Measurements from ENCODE around the gene TCF23. TPM values are rescaled to one million over a fixed set of nuclear protein-coding genes. Genes with fewer than 3 reads are reported as not detected.
"Not testable (repeated sequence)": the region's sequence is repeated elsewhere in the genome, so short reads cannot be mapped to it uniquely, and the experiment has no call there.

The TCF23 gene
- total and polyA plus RNA-seq, 4 donors: under 0.01 to 0.05 (median 0.02) TPM; not detected in 1

DNA sequence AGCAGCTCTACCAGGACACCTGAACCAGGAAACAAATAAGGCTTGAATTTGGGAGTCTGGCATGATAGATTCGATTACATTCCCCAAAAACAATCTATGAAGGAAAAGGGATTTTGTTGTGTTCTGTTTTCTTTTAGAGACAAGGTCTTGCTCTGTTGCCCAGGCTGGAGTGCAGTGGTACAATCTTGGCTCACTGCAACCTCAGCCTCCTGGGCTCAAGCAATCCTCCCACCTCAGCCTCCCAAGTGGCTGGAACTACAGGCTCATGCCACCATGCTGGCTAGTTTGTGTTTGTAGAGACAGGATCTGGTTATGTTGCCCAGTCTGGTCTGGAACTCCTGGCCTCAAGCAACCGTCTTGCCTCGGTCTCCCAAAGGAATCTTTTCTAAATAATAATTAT is 49.3 kb downstream of the TCF23 start:
- H3K27me3 ChIP-seq (ENCODE audit: control insufficient read depth in 4 of 4, insufficient read depth in 4 of 4, low read length in 3 of 4); H3K27ac ChIP-seq (ENCODE audit: low read depth in 1 of 2, low read length in 2 of 2); H3K4me3 ChIP-seq (ENCODE audit: low read depth in 1 of 3, low read length in 3 of 3); H3K9me3 ChIP-seq (ENCODE audit: control insufficient read depth in 4 of 4, low read length in 3 of 4); H3K4me1 ChIP-seq (ENCODE audit: control insufficient read depth in 4 of 4, insufficient read depth in 4 of 4, low read length in 3 of 4); H3K9ac ChIP-seq (ENCODE audit: low read depth in 1 of 2, low read length in 2 of 2); DNase-seq (ENCODE audit: low spot score): not testable (repeated sequence)
- peaks cover 0 to 33% (median 19%) of the 10 kb centered on the region in 4 donors for H3K36me3 ChIP-seq (ENCODE audit: control insufficient read depth in 4 of 4, insufficient read depth in 3 of 4, low read depth in 1 of 4, low read length in 3 of 4)
- WGBS: 95% methylated on average over 3 of the region's 3 CpGs

DNA sequence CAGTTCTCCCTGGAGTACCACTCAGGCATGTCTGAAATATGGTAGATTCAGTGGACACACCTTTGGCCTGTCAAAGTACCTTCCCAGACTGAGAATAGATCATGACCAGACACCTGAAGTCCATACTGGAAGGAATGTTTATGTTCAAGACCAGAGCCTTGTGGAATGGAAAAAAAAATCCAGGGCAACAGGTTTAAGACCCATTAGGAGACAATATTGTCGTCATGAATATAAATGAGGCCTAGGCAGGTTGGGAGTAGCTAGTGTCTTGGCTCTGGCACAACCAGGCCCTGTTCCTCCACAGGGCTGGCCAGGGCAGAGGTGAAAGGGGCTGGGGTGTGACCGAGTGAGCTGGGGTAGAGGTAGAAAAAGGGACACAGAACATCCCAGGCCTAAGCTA is 49.8 kb downstream of the TCF23 start:
- Histone ChIP-seq H3K9ac (ENCODE audit: low read depth in 1 of 2, low read length in 2 of 2) (no peak overlapping the region), H3K36me3 (ENCODE audit: control insufficient read depth in 4 of 4, insufficient read depth in 3 of 4, low read depth in 1 of 4, low read length in 3 of 4) (peaks cover 0 to 39% (median 25%) of the 10 kb centered on the region in 4 donors), H3K9me3 (ENCODE audit: control insufficient read depth in 4 of 4, low read length in 3 of 4) (no peaks in the 10 kb centered on the region), H3K27me3 (ENCODE audit: control insufficient read depth in 4 of 4, insufficient read depth in 4 of 4, low read length in 3 of 4) (no peaks in the 10 kb centered on the region), H3K27ac (ENCODE audit: low read depth in 1 of 2, low read length in 2 of 2) (no peak overlapping the region), H3K4me1 (ENCODE audit: control insufficient read depth in 4 of 4, insufficient read depth in 4 of 4, low read length in 3 of 4) (peaks cover 0 to 4% (median under 1%) of the 10 kb centered on the region in 4 donors), H3K4me3 (ENCODE audit: low read depth in 1 of 3, low read length in 3 of 3) (no peak overlapping the region)
- DNase-seq (ENCODE audit: low spot score): no peak
- no peak for TF ChIP-seq HNF4G (IDR thresholded peaks at IDR 0.05)
- no peak for TF ChIP-seq TAF1 (conservative IDR thresholded peaks at IDR 0.05)
- no peak for TF ChIP-seq RXRA (IDR thresholded peaks at IDR 0.05)
- TF ChIP-seq, protein P1, sequence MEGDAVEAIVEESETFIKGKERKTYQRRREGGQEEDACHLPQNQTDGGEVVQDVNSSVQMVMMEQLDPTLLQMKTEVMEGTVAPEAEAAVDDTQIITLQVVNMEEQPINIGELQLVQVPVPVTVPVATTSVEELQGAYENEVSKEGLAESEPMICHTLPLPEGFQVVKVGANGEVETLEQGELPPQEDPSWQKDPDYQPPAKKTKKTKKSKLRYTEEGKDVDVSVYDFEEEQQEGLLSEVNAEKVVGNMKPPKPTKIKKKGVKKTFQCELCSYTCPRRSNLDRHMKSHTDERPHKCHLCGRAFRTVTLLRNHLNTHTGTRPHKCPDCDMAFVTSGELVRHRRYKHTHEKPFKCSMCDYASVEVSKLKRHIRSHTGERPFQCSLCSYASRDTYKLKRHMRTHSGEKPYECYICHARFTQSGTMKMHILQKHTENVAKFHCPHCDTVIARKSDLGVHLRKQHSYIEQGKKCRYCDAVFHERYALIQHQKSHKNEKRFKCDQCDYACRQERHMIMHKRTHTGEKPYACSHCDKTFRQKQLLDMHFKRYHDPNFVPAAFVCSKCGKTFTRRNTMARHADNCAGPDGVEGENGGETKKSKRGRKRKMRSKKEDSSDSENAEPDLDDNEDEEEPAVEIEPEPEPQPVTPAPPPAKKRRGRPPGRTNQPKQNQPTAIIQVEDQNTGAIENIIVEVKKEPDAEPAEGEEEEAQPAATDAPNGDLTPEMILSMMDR (IDR thresholded peaks at IDR 0.05; ENCODE audit: low read depth, low read length, missing input control): no peak
- TF ChIP-seq, protein P2, sequence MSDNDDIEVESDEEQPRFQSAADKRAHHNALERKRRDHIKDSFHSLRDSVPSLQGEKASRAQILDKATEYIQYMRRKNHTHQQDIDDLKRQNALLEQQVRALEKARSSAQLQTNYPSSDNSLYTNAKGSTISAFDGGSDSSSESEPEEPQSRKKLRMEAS (IDR thresholded peaks at IDR 0.05): no peak
- TF ChIP-seq NR2F2 (IDR thresholded peaks at IDR 0.05): no peak
- TF ChIP-seq FOXA1 (IDR thresholded peaks at IDR 0.05): no peak
- TF ChIP-seq GABPA (IDR thresholded peaks at IDR 0.05 in 1 of 2, conservative IDR thresholded peaks at IDR 0.05 in 1 of 2): no peak
- TF ChIP-seq, protein P3, sequence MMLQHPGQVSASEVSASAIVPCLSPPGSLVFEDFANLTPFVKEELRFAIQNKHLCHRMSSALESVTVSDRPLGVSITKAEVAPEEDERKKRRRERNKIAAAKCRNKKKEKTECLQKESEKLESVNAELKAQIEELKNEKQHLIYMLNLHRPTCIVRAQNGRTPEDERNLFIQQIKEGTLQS (IDR thresholded peaks at IDR 0.05): no peak
- no peak for TF ChIP-seq SP1 (IDR thresholded peaks at IDR 0.05)
- 90% methylated on average over 2 of the region's 2 CpGs for WGBS

DNA sequence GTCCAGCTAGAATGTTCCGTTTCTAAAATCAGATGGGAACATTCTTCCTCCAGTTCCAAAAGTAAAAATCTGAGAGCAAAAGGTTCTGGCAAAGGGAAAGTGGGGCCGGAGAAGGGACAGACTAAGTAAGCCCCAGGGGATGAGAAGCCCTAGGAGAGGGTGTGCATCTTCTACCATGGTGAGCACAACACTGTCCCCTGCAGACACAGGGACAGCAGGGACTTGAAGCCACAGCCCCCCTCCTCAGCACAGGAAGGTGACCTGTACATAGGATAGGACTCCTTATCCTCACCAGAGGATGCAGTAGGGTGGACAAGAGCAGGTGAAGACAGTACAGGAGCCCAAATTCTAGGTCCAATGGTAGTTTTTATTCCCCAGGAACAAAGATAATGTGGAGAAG is 50.4 kb downstream of the TCF23 start:
- WGBS: 89% methylated on average over 2 of the region's 2 CpGs

More for the DNA sequence above, 50.4 kb downstream of the TCF23 start:
- Histone ChIP-seq H3K27me3 (ENCODE audit: control insufficient read depth in 4 of 4, insufficient read depth in 4 of 4, low read length in 3 of 4) (no peaks in the 10 kb centered on the region), H3K4me1 (ENCODE audit: control insufficient read depth in 4 of 4, insufficient read depth in 4 of 4, low read length in 3 of 4) (peaks cover 0 to 4% (median under 1%) of the 10 kb centered on the region in 4 donors), H3K36me3 (ENCODE audit: control insufficient read depth in 4 of 4, insufficient read depth in 3 of 4, low read depth in 1 of 4, low read length in 3 of 4) (peaks cover 0 to 45% (median 29%) of the 10 kb centered on the region in 4 donors), H3K9ac (ENCODE audit: low read depth in 1 of 2, low read length in 2 of 2) (no peak overlapping the region), H3K4me3 (ENCODE audit: low read depth in 1 of 3, low read length in 3 of 3) (no peak overlapping the region), H3K27ac (ENCODE audit: low read depth in 1 of 2, low read length in 2 of 2) (no peak overlapping the region), H3K9me3 (ENCODE audit: control insufficient read depth in 4 of 4, low read length in 3 of 4) (no peaks in the 10 kb centered on the region)
- no peak for DNase-seq (ENCODE audit: low spot score)
- TF ChIP-seq FOXA2 (IDR thresholded peaks at IDR 0.05): no peak
- no peak for TF ChIP-seq HNF4G (IDR thresholded peaks at IDR 0.05)
- TF ChIP-seq GABPA (IDR thresholded peaks at IDR 0.05 in 1 of 2, conservative IDR thresholded peaks at IDR 0.05 in 1 of 2): no peak
- TF ChIP-seq, protein P2 (IDR thresholded peaks at IDR 0.05): no peak
- no peak for TF ChIP-seq RAD21 (IDR thresholded peaks at IDR 0.05)
- TF ChIP-seq HNF4A (conservative IDR thresholded peaks at IDR 0.05): no peak
- TF ChIP-seq JUND (IDR thresholded peaks at IDR 0.05): no peak
- TF ChIP-seq, protein P1 (IDR thresholded peaks at IDR 0.05; ENCODE audit: low read depth, low read length, missing input control): no peak
- TF ChIP-seq RXRA (IDR thresholded peaks at IDR 0.05): no peak
- no peak for TF ChIP-seq YY1 (IDR thresholded peaks at IDR 0.05)

Data from liver (tissue), 9 donors.